SHP77 treated with DMSO at 0.1 percent for 48 hours (cell line): ENCODE results near the gene KMT5B.

Source experiments
- DNase-seq: peaks from one replicate; lab custom pipeline; 2025; lab: John Stamatoyannopoulos, UW

The KMT5B gene

GRCh38 chr11:68215524-68216170 lies 2.6 kb upstream of the KMT5B start:
- no peak for DNase-seq

- no peak for DNase-seq
These were observed 2.0 kb upstream of the KMT5B start for GRCh38 chr11:68215087-68215445.

- no peak for DNase-seq
These were observed 1.3 kb upstream of the KMT5B start for GRCh38 chr11:68214173-68215086.

- peak; percentile 66 for DNase-seq
These were observed 568 bp upstream of the KMT5B start for GRCh38 chr11:68213555-68214172.

GRCh38 chr11:68212421-68213134 lies 518 bp downstream of the KMT5B start:
- DNase-seq, result peak; percentile 20

GRCh38 chr11:68211546-68211945 lies 1.6 kb downstream of the KMT5B start:
- DNase-seq, result no peak

GRCh38 chr11:68206211-68206610 lies 6.9 kb downstream of the KMT5B start:
- peak; percentile 4 for DNase-seq

GRCh38 chr11:68204402-68204801 lies 8.7 kb downstream of the KMT5B start:
- DNase-seq, result no peak

GRCh38 chr11:68202165-68202564 lies 10.9 kb downstream of the KMT5B start:
- no peak for DNase-seq

GRCh38 chr11:68201492-68201891 lies 11.6 kb downstream of the KMT5B start:
- DNase-seq, result no peak

- DNase-seq, result no peak
These were observed 12.5 kb downstream of the KMT5B start for GRCh38 chr11:68200639-68201038.

- DNase-seq, result no peak
These were observed 13.7 kb downstream of the KMT5B start for GRCh38 chr11:68199295-68199987.

- no peak for DNase-seq
These were observed 16.9 kb downstream of the KMT5B start for GRCh38 chr11:68196219-68196618.

GRCh38 chr11:68194675-68195294 lies 18.3 kb downstream of the KMT5B start:
- DNase-seq, result no peak

- DNase-seq, result no peak
These were observed 20.1 kb downstream of the KMT5B start for GRCh38 chr11:68193018-68193417.

GRCh38 chr11:68191661-68192579 lies 21.2 kb downstream of the KMT5B start:
- DNase-seq, result no peak

- no peak for DNase-seq
These were observed 23.2 kb downstream of the KMT5B start for GRCh38 chr11:68189888-68190287.

GRCh38 chr11:68189082-68189481 lies 24.0 kb downstream of the KMT5B start:
- no peak for DNase-seq

- no peak for DNase-seq
These were observed 27.0 kb downstream of the KMT5B start for GRCh38 chr11:68186061-68186460.
